Transverse colon (tissue), 4 donors: ENCODE measurements around the gene GTF2IRD1. TPM values are rescaled to one million over a fixed set of nuclear protein-coding genes. Genes with fewer than 3 reads are reported as not detected.
"Not testable (repeated sequence)": the region's sequence is repeated elsewhere in the genome, so short reads cannot be mapped to it uniquely, and the experiment has no call there.

Source experiments
- DNase-seq: peaks from one replicate; pipeline ENCODE4 v3.0.0-alpha.2; 2019
- H3K27ac ChIP-seq, 4 donors: fragments of 200-600 bp; sonication (generic); 2 replicates each; pipeline ENCODE4 v1.5.1; 2016 to 2018; ENCODE audit warnings: inconsistent platforms in 4 of 4
- H3K27me3 ChIP-seq: fragments of 200-600 bp; sonication (generic); 2 replicates; pipeline ENCODE4 v1.5.1; 2017; ENCODE audit warnings: inconsistent platforms
- H3K36me3 ChIP-seq, 4 donors: fragments of 200-600 bp; sonication (generic); 2 replicates each; pipeline ENCODE4 v1.5.1; 2017 to 2019; ENCODE audit warnings: inconsistent platforms in 4 of 4
- H3K4me1 ChIP-seq, 4 donors: fragments of 200-600 bp; sonication (generic); 2 replicates each; pipeline ENCODE4 v1.5.1; 2017 to 2020; ENCODE audit warnings: inconsistent platforms in 4 of 4
- H3K4me3 ChIP-seq, 4 donors: fragments of 200-600 bp; sonication (generic); 1 replicate in 1 of 4; 2 replicates in 3 of 4; pipeline versions ENCODE4 v1.5.1 to v1.6.1; 2017 to 2019; ENCODE audit warnings: inconsistent platforms in 4 of 4
- H3K9me3 ChIP-seq, 2 donors: fragments of 200-600 bp; sonication (generic); 2 replicates each; pipeline ENCODE4 v1.5.1; 2017 to 2019; ENCODE audit warnings: inconsistent platforms in 2 of 2
- CTCF ChIP-seq, 5 experiments: fragments of 200-600 bp in 3 of 5; fragments of 450-650 bp in 2 of 5; sonication (generic) in 3 of 5; IDR thresholded peaks; 1 replicate in 2 of 5; 2 replicates in 3 of 5; pipeline ENCODE4 v1.5.1; 2016 to 2017; ENCODE audit warnings: antibody characterized with exemption in 5 of 5, inconsistent platforms in 3 of 5, mild to moderate bottlenecking in 2 of 5, moderate library complexity in 1 of 5
- EP300 ChIP-seq: sonication (generic); formaldehyde crosslinking; IDR thresholded peaks from one replicate; pipeline ENCODE4 v1.6.1; 2017; ENCODE audit warnings: antibody characterized with exemption, low read depth
- POLR2A ChIP-seq: fragments of 450-650 bp; IDR thresholded peaks from one replicate; pipeline ENCODE4 v1.6.1; 2016; ENCODE audit warnings: antibody characterized with exemption, mild to moderate bottlenecking, moderate library complexity
- POLR2AphosphoS5 ChIP-seq, 3 donors: sonication (generic); formaldehyde crosslinking; IDR thresholded peaks; one replicate each; pipeline ENCODE4 v1.6.1; 2016; ENCODE audit warnings: antibody characterized with exemption in 3 of 3
- WGBS, 2 donors: methylation state at CpG; one replicate each; pipeline ENCODE4 v1.1.5; 2018; ENCODE audit warnings: low coverage in 1 of 2; 5-methylcytosine and 5-hydroxymethylcytosine counted together
- in situ Hi-C, 4 donors: fragments of 200-750 bp; cut with MboI; loops; one replicate each; pipeline versions ENCODE4 v1.15.0 to v1.15.1; 2017; ENCODE audit warnings: low sequenced_read_pairs in 3 of 4, low pct_ligation_motif_present in 1 of 4, low pct_unique_long_range_greater_than_20kb in 1 of 4
- intact Hi-C: fragments of 100-400 bp; cut with DNase I; formaldehyde crosslinking; loops from one replicate; pipeline ENCODE4 v1.15.1; 2023; ENCODE audit warnings: low total_unique reads
- total RNA-seq, 4 donors: library from RNA; depleted of rRNA; stranded (reverse); fragments of >200 nt; gene quantifications; one replicate each; pipeline ENCODE4 v1.1.0, GENCODE V29; 2016

The GTF2IRD1 gene
- total RNA-seq, 4 donors from 2014 or later: 4.6 to 22.4 (median 14.7) TPM

- DNase-seq: no peak
- Histone ChIP-seq H3K36me3 (no peaks in the 10 kb centered on the region), H3K4me3 (no peak overlapping the region), H3K4me1 (peaks cover 0 to 6% (median 1%) of the 10 kb centered on the region in 4 donors), H3K27ac (no peak overlapping the region), H3K27me3 (no peaks in the 10 kb centered on the region), H3K9me3 (no peaks in the 10 kb centered on the region)
- in situ Hi-C loops (loop anchor here in 3 of 4 donors (10.0 to 25.0 kb wide), 3 partner anchors 135 to 617 kb away; no protein-coding TSS in a partner anchor), intact Hi-C loops (no loop called here)
- TF ChIP-seq EP300 (no peak), POLR2AphosphoS5 (IDR thresholded peaks at IDR 0.05) (no peak), POLR2A (no peak), CTCF (IDR thresholded peaks at IDR 0.05) (no peak)
- 90 to 91% methylated on average over 4 of the region's 4 CpGs for WGBS, 2 donors
Measured at GRCh38 chr7:74420006-74420405, 33.7 kb upstream of the GTF2IRD1 start.

- TF ChIP-seq EP300 (no peak), CTCF (IDR thresholded peaks at IDR 0.05) (no peak), POLR2AphosphoS5 (IDR thresholded peaks at IDR 0.05) (no peak), POLR2A (no peak)
- no peak overlapping the region for H3K4me3 ChIP-seq
- H3K9me3 ChIP-seq: no peaks in the 10 kb centered on the region
- H3K27me3 ChIP-seq: no peaks in the 10 kb centered on the region
- no peak overlapping the region for H3K27ac ChIP-seq
- intact Hi-C loops: no loop called here
- in situ Hi-C loops: loop anchor here in 3 of 4 donors (10.0 to 25.0 kb wide), 3 partner anchors 130 to 613 kb away; no protein-coding TSS in a partner anchor
- no peaks in the 10 kb centered on the region for H3K4me1 ChIP-seq
- WGBS, 2 donors: 51 to 75% methylated on average over 2 to 9 of the region's 10 CpGs
- H3K36me3 ChIP-seq: no peaks in the 10 kb centered on the region
- DNase-seq: no peak
Measured at GRCh38 chr7:74424291-74424880, 29.3 kb upstream of the GTF2IRD1 start.

- Histone ChIP-seq H3K27me3 (no peaks in the 10 kb centered on the region), H3K36me3 (no peaks in the 10 kb centered on the region), H3K4me1 (no peaks in the 10 kb centered on the region), H3K4me3 (no peak overlapping the region), H3K27ac (no peak overlapping the region), H3K9me3 (no peaks in the 10 kb centered on the region)
- in situ Hi-C loops: loop anchor here in 2 of 4 donors (10.0 to 25.0 kb wide), 3 partner anchors 127 to 259 kb away; no protein-coding TSS in a partner anchor
- intact Hi-C loops: no loop called here
- TF ChIP-seq CTCF (IDR thresholded peaks at IDR 0.05) (no peak), POLR2AphosphoS5 (IDR thresholded peaks at IDR 0.05) (no peak), EP300 (no peak), POLR2A (no peak)
- 89% methylated on average over 4 of the region's 4 CpGs; no CpG with 5 or more reads in 1 of the 2 donors for WGBS, 2 donors
- DNase-seq: no peak
Measured at GRCh38 chr7:74428023-74428422, 25.7 kb upstream of the GTF2IRD1 start.

GRCh38 chr7:74429153-74429747, 24.5 kb upstream of the GTF2IRD1 start:
- Histone ChIP-seq H3K36me3 (no peaks in the 10 kb centered on the region), H3K9me3 (no peaks in the 10 kb centered on the region), H3K4me1 (no peaks in the 10 kb centered on the region), H3K27me3 (no peaks in the 10 kb centered on the region), H3K4me3 (no peak overlapping the region), H3K27ac (no peak overlapping the region)
- TF ChIP-seq POLR2A (no peak), POLR2AphosphoS5 (IDR thresholded peaks at IDR 0.05) (no peak), EP300 (no peak), CTCF (IDR thresholded peaks at IDR 0.05) (no peak)
- no peak for DNase-seq
- intact Hi-C loops: no loop called here
- 68 to 78% methylated on average over 8 to 17 of the region's 17 CpGs for WGBS, 2 donors
- in situ Hi-C loops: loop anchor here in 2 of 4 donors (10.0 to 25.0 kb wide), 3 partner anchors 126 to 258 kb away; no protein-coding TSS in a partner anchor

GRCh38 chr7:74430409-74430808, 23.3 kb upstream of the GTF2IRD1 start:
- H3K27ac ChIP-seq, DNase-seq, H3K27me3 ChIP-seq, H3K9me3 ChIP-seq, H3K4me1 ChIP-seq, H3K4me3 ChIP-seq, H3K36me3 ChIP-seq, intact Hi-C loops: not testable (repeated sequence)
- in situ Hi-C loops: loop anchor here in 1 of 4 donors (25.0 kb wide), 2 partner anchors 132 to 257 kb away; no protein-coding TSS in a partner anchor
- 71 to 100% methylated on average over 1 to 9 of the region's 9 CpGs for WGBS, 2 donors
